NCI-H1436 treated with DMSO at 0.1 percent for 48 hours (cell line): ENCODE results near the gene USP20.

ENCODE experiments used
- DNase-seq: peaks from one replicate; lab custom pipeline; 2025; lab: John Stamatoyannopoulos, UW

USP20 gene

GRCh38 chr9:129919841-129920240, 84.6 kb downstream of the USP20 start:
- no peak for DNase-seq

- DNase-seq = no peak
These were observed 86.6 kb downstream of the USP20 start for GRCh38 chr9:129921905-129922304.

DNA sequence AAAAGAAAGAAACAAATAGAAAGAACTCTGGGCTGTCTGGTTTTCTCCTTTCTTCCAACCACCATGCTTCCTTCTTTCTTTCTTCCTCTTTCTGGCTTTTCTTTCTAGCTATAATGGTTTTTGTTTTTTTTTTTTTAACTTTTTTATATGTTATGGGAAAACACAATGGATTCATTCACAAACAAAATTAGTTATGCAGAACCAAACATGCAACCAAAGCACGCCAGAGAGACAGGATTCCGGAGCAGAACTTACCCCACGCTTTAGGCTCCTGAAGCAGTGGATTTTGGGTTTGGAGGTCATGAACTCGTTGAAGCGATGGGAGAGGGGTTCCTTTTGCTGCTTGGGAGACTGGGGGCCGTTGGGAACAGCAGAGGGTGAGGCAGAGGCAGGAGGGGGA, 88.3 kb downstream of the USP20 start:
- DNase-seq = no peak

DNA sequence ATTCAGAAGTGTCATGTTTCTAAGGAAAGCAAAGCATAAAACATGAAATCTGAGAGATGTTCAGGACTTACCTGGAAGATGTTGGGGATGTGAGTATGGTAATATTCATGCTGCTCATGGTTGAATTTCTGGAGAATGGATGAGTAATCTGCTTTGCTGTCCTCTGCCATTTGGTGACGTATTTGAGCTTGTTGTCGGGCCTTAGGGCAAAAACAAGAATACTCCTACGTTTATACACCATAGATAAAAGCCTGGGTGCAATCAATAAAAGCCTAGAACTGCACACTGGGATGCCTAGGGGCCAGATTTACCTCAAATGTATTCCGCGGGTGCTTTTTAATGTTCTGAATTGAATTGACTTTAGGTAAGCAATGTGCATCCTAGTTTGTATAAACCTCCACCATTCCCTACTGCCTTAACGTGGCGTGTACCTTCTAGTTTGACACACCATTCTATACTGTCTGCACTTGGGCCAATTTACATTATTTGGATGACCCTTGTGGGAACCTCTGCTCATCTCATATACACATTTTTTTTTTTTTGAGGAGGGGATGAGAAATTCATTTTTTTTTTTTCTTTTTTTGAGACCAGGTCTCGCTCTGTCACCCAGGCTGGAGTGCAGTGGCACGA, 94.4 kb downstream of the USP20 start:
- DNase-seq = no peak

DNA sequence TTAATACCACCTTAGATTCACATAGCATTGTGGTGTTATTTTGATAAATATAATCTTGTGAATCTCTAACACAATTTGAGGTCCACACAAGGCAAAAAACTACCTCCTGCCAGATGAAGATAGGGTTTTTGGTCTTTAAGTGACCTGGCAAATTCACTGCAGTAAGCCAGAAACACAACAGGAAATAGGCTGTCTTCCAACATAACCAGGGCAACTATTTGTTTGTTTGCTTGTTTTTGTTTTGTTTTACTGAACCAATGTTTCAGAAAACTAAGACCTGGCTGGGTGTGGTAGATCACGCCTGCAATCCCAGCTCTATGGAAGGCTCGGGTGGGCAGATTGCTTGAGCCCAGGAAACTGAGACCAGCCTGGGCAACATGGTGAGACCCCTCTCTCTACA, 95.5 kb downstream of the USP20 start:
- DNase-seq = no peak
